ENCODE measurements around the gene SLC35B2.
A peak's percentile ranks its signal among the peaks of the same experiment; 100 is the strongest.

SLC35B2 gene

GRCh38 chr6:44268095-44268628, 10.8 kb upstream of the SLC35B2 start:
- ChIA-PET POLR2A (interaction anchor here (0.6 to 1.9 kb wide), 10 partner anchors 10 to 651 kb away, joined by 3 to 14 read pairs (median 5); partner anchors contain the start of genes AARS2 and HSP90AB1), CTCF (interaction anchor here (0.5 to 7.2 kb wide), 39 partner anchors 11 to 1655 kb away, joined by 3 to 208 read pairs (median 6); partner anchors contain the start of genes AARS2, HSP90AB1, SLC35B2 and SPATS1)
- no peaks in the 10 kb centered on the region for H3K9me3 ChIP-seq (ENCODE audit: control insufficient read depth, insufficient read depth, low read depth, low read length)
- H3K4me1 ChIP-seq (ENCODE audit: control insufficient read depth, insufficient read depth, low read length): peaks cover 4% of the 10 kb centered on the region; the same call in 1 of the 2 replicates
- H3K4me3 ChIP-seq (ENCODE audit: low read depth, low read length): no peak overlapping the region
- H3K27ac ChIP-seq (ENCODE audit: extremely low read depth, low read depth, low read length): no peak overlapping the region
- no peaks in the 10 kb centered on the region for H3K36me3 ChIP-seq (ENCODE audit: control insufficient read depth in 2 of 2, insufficient read depth in 1 of 2, low read length in 2 of 2)
- no peak for TF ChIP-seq ZSCAN18 (tag by site-specific recombination; IDR thresholded peaks at IDR 0.05)
- 0 out of 2 replicates have a peak, but pooled peaks have one; percentile 41 for TF ChIP-seq ZNF660 (tag by site-specific recombination; IDR thresholded peaks at IDR 0.05)
- no peak for TF ChIP-seq ZBTB20 (tag by site-specific recombination; IDR thresholded peaks at IDR 0.05)
- no peak for TF ChIP-seq ZNF449 (tag by site-specific recombination; IDR thresholded peaks at IDR 0.05)
- TF ChIP-seq FEZF1 (tag by site-specific recombination; IDR thresholded peaks at IDR 0.05): no peak
- no peak for TF ChIP-seq ZBTB10 (tag by site-specific recombination; IDR thresholded peaks at IDR 0.05)
- no peak for TF ChIP-seq ZFP3 (tag by site-specific recombination; IDR thresholded peaks at IDR 0.05; ENCODE audit: low read depth)
- TF ChIP-seq ZEB2 (tag by site-specific recombination; IDR thresholded peaks at IDR 0.05): peak; percentile 81; the same call in 1 of the 2 replicates
- TF ChIP-seq SCRT1 (tag by site-specific recombination; IDR thresholded peaks at IDR 0.05; ENCODE audit: borderline replicate concordance): peak; percentile 98
- no peak for TF ChIP-seq ZNF280D (tag by site-specific recombination; IDR thresholded peaks at IDR 0.05)
- TF ChIP-seq SCRT2 (tag by site-specific recombination; IDR thresholded peaks at IDR 0.05): peak; percentile 100
- TF ChIP-seq ZNF362 (tag by site-specific recombination; IDR thresholded peaks at IDR 0.05): no peak
- TF ChIP-seq ZNF391 (tag by site-specific recombination; IDR thresholded peaks at IDR 0.05; ENCODE audit: borderline replicate concordance, low read depth): no peak
- peak; percentile 75 for TF ChIP-seq PRDM10 (tag by site-specific recombination; IDR thresholded peaks at IDR 0.05)
- no peak for TF ChIP-seq ZNF571 (tag by site-specific recombination; IDR thresholded peaks at IDR 0.05)
- TF ChIP-seq ZIC2 (tag by site-specific recombination; IDR thresholded peaks at IDR 0.05): no peak
- no peak for TF ChIP-seq ZNF521 (tag by site-specific recombination; IDR thresholded peaks at IDR 0.05)
- TF ChIP-seq ZSCAN5A (tag by site-specific recombination; IDR thresholded peaks at IDR 0.05): no peak
- no peak for TF ChIP-seq ZNF26 (tag by site-specific recombination; IDR thresholded peaks at IDR 0.05)
- TF ChIP-seq ZNF239 (tag by site-specific recombination; IDR thresholded peaks at IDR 0.05): no peak

Data from HEK293 (cell line).